Omental fat pad (tissue), 4 donors: ENCODE measurements around the gene SYNPO2. TPM values are rescaled to one million over a fixed set of nuclear protein-coding genes. Genes with fewer than 3 reads are reported as not detected.
A peak's percentile ranks its signal among the peaks of the same experiment; 100 is the strongest.

ENCODE experiments used
- ATAC-seq: fragments of 150-250 bp; one replicate; pipeline ENCODE4 v1.9.1; 2016; ENCODE audit warnings: mild to moderate bottlenecking, moderate library complexity; ENCODE audit not compliant: low FRiP score
- DNase-seq: peaks from one replicate; pipeline ENCODE4 v3.0.0-alpha.2; 2019; ENCODE audit warnings: low spot score
- CTCF ChIP-seq, 3 donors: fragments of 450-650 bp; IDR thresholded peaks; one replicate each; pipeline ENCODE4 v1.5.1; 2016 to 2017; ENCODE audit warnings: antibody characterized with exemption in 3 of 3, mild to moderate bottlenecking in 3 of 3, moderate library complexity in 2 of 3
- total RNA-seq, 4 donors: library from RNA; depleted of rRNA; stranded (reverse); fragments of >200 nt; gene quantifications; one replicate each; pipeline ENCODE4 v1.1.0, GENCODE V29; 2016

SYNPO2 gene
- total RNA-seq, 4 donors from 2014 or later = 23.3 to 72.0 (median 41.3) TPM

- TF ChIP-seq CTCF (IDR thresholded peaks at IDR 0.05) = no peak
- no peak for ATAC-seq
- DNase-seq = no peak
Measured at GRCh38 chr4:119100655-119101054, 212.0 kb downstream of the SYNPO2 start.

- ATAC-seq (peak; percentile 81), DNase-seq (no peak)
- TF ChIP-seq CTCF (IDR thresholded peaks at IDR 0.05) = no peak
Measured at GRCh38 chr4:119103263-119103662, 214.6 kb downstream of the SYNPO2 start.

DNA sequence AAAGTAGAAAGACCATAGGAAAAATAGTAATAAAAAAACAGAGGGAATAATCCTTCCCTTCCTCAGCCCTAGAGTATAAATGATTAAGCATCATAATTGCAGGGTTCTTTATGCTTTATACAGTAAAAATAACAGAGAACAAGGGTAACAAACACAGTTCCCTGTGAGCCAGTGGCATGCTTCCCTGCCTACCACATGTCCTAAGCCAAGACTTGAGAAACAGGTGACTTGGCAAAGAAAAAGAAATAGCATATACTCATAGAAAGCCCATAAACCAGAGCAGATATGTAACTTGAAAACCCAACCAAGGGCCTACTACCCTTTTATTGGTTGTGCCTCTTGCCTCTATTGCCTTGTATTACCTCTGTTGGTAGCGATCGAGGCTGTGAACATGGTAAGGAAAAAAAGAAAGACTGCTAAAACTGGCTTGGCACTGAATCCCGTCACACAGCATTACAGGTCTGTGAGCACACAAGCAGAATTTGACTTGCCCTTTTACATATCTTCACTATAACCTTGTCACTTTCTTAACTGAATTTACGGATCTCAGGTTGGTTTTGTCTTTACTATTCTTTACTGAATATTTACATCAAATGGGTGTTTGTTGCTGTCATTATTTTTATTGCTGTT lies 216.1 kb downstream of the SYNPO2 start:
- TF ChIP-seq CTCF (IDR thresholded peaks at IDR 0.05) = no peak
- ATAC-seq (no peak), DNase-seq (no peak)

DNA sequence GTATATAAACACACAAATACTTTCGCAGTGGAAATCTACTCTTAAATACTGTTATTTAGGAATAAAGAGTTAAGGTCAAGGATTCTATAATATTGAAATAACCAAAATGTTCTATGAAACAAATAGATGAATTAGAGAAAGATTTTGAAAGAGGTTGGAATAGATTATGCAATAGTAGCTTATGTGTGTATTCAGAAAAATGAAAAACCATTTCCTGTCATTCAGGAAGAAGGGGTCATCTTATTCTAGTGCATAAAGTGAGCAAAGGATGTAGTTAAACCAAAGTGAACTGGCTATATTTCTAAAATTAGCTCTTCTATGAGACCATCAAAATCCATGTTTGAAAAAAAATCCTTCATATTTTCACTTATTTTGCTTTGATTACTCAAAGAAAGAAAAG lies 217.0 kb downstream of the SYNPO2 start:
- no peak for TF ChIP-seq CTCF (IDR thresholded peaks at IDR 0.05)
- DNase-seq (no peak), ATAC-seq (no peak)

DNA sequence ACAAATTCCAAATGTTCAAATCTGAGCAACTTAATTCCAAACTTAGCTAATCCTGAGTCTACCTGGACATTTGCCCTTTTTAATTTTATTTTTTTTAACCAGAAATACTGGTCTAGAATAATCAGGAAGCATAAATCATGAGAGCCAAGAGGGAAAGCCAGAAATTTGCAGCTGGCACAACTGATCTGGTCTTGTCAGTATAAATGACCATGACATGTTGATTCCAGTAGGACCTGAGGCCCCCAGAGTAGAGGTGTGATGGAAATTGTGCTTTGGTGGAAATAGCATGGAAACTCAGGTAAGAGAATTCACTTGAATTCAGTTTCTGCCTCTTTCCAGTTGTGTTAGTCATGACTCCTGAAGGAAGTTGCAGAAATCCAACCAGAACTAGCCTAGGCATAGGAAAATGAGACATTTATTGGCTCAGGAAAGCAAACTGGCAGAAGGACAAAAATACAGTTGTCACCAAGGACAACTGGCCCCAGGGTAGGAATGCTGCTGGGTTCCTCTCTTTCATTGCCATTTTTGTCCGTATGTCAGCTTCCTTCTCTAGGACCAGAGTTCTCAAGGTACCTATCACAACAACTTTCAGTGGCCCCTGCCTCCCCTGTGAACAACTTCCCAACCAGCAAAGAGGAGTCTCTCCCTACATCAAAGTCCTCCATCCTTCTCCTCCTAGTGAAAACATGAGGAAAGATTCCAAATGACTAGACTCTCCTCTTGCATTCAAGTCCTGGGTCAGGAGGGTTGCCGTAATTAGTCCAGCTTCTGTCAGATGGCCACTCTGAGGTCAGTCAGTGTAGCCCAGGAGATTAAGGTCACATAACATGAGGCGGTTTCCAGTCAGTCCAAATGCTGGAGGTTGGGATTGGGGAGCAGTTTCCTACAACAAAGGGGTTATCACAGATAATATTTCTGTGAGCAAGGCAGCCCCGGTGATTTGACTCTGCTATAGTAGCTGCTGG lies 217.7 kb downstream of the SYNPO2 start:
- no peak for ATAC-seq
- no peak for TF ChIP-seq CTCF (IDR thresholded peaks at IDR 0.05)
- DNase-seq = no peak

DNA sequence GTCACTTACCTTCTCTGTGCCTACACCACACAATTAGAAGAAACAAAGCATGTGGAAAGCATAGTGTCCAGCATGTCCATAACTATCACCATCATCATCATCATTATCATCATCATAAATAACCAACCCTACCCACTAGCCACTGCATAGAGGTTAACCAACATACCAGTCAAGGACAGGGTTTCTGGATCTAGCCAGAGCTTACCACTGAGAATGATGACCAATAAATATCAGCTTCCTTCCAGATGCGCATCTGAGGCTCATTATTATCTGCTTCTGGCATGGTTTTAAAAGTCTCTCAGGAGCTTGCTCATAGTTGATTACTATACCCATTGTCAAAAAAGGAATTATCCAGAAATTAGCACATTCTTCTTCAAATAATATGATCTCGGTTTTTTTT lies 221.5 kb downstream of the SYNPO2 start:
- no peak for TF ChIP-seq CTCF (IDR thresholded peaks at IDR 0.05)
- no peak for DNase-seq
- ATAC-seq = no peak

Other genes starting within 250 kb of the SYNPO2 start
- gene METTL14, start 203.5 kb upstream of the SYNPO2 start, total RNA-seq = 10 to 100 TPM; 24.4 to 67.8 (median 31.7) TPM
- 10 to 100 TPM; 47.4 to 54.9 (median 52.8) TPM for gene SEC24D, start 52.7 kb upstream of the SYNPO2 start, total RNA-seq
- gene MYOZ2, start 247.0 kb downstream of the SYNPO2 start, total RNA-seq = under 1 TPM in 1 of 4 donors, not detected in 3; 0.37 TPM